Right renal cortex interstitium (tissue), 3 donors: Measurements from ENCODE around the gene SLC8A1. TPM values are rescaled to one million over a fixed set of nuclear protein-coding genes. Genes with fewer than 3 reads are reported as not detected.

ENCODE experiments used
- DNase-seq, 3 donors: peaks; one replicate each; pipeline ENCODE4 v3.0.0-alpha.2; 2013; ENCODE audit warnings: low read depth in 3 of 3, low spot score in 2 of 3
- polyA plus RNA-seq, 3 donors: library from polyadenylated mRNA; unstranded; fragments of 120-200 nt; gene quantifications; one replicate each; pipeline ENCODE4 v1.2.1, GENCODE V29; 2013; ENCODE audit not compliant: insufficient read length in 3 of 3

SLC8A1 gene
- polyA plus RNA-seq, 3 donors = 69.9 to 76.3 (median 71.1) TPM

DNA sequence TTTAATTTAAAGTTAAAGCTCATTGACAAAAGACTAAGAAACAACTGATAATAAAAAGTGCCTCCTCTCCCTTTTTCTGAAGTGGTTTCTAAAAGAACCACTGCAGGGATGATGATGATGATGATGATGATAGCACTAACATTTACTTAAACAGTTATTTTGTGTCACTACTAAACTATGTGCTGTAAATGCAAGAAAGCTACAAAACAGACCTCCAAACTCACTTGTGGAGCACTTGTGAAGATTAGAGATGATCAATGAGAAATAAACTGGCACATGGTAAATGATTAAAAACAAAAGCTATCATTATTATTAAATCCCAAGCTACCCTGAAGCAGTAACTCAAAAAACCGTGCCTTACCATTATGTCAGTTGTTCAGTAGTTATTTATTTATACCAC lies 88.7 kb downstream of the SLC8A1 start:
- no peak for DNase-seq

DNA sequence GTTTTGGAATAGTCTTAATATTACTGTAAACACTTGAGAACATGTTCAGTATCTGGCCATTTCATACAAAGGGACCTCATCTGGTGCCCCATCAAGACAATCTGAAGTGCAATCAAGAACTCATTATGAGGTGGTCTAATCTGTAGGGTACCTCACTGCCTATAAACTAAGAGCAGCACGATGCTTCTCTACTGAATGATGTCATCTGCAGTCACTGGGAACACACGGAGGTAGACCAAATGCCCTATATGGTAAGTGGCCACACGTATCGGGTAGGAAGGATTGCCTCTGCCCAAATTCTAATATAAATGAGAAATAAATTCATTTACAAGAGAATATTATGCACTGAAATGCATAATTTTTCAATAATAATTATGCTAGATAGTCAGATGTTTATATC lies 90.4 kb downstream of the SLC8A1 start:
- DNase-seq = no peak

DNA sequence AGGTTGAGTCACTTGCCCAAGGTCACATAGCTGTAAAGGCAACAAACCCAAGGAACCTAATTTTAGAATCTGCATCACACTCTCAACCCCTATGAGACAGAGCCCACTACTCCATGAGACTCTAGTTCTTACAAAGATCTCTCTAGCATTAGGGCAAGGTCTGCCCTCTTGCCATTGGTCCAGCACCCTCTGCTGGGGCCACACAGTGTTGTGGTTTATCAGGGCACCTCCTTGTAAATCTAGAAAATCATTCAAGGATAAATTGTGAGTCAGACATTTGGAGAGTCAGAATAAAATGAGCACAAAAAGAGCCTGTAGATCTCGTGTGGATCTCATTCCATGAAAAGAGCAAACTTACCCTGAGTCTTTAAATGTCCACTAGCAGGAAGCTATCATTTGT lies 91.2 kb downstream of the SLC8A1 start:
- no peak for DNase-seq

DNA sequence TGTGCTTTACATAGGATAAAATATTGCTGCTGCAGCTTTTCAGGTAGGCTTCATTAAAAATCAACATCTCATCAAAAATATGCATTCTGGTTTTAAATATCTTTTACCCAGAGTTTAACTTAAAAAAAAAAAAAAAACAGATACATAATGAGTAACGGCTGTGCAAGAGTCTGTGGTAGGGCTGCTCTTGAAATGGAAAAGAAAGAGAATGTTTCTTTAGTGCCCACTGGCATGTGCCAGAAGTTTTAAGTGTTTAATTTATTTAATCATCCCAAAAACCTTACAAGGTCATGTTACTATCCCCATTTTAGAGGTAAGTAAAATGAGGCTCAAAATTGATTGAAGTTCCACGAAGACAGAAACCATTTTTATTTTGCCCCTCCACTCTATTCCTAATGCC lies 92.1 kb downstream of the SLC8A1 start:
- DNase-seq = no peak

DNA sequence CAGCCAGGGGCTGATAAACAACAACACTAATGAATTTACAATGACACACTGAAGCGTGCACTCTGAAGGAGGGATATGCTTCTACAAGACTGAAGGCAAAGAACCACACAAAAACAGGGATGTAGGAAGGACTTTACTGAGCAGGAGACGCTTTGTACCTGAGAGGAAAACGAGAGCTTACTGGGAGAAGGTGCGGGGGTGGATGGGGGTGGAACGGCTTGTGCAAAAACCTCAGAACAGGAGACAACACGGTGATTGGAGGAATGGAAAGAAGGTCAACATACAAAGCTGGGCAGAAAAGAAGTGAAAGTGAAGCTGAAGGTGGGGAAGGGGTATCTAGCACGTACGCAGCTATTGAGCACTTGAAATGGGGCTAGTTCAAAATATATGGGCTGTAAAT lies 93.1 kb downstream of the SLC8A1 start:
- DNase-seq = no peak

DNA sequence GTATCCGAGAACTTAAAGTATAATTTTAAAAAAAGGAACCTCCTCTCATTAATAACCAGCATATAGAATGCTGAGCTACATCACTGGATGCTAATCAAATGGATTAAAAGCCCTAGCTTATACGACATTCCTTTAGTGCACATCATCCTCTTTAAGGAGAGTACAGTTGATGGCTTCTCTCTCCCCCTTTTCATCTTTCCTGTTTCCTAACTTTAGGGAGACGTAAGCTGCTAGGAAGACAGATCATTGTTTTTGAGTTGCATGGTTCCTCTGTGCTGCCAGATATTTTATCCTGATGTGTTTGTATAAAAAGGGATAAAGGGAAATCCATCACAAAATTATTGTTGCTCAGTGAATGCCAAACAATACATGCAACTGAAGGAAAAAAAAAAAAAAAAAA lies 94.2 kb downstream of the SLC8A1 start:
- DNase-seq = no peak

DNA sequence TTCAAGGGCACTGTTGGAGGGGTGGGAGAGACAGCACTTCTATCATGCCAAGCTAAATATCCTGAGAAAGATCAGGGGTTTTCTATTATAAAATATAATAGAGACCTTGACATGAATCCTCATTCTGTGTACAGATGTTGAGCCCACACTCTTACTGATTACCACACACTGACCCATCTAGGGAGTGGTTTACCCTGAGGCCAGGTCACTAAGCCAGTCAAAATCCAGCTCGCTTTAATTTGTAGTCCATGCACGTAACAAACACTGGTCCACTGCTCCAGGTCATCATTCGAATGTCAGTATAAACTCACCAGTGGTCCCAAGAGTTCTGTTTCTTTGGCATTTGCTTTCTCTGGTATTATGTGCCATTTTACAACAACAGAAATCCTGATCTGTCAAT lies 96.4 kb downstream of the SLC8A1 start:
- no peak for DNase-seq

DNA sequence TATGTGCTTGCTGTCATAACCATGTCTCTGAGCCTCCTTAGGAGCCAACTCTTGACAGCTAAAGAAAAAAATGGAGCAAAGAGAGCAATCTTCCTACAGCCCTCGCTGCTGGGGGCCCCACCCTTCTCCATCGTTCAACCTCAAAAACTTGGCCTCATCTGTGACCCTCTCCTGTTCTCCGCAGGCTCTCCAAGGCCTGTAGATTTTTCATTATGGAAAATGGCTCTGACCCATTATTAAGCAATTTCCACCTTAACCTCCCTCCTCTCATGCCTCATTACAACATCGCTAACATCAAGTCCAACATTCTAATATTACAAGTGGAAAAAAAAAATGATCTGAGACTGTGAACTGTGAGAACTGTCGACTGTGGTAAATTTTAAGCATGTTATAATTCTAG lies 98.7 kb downstream of the SLC8A1 start:
- DNase-seq = no peak

DNA sequence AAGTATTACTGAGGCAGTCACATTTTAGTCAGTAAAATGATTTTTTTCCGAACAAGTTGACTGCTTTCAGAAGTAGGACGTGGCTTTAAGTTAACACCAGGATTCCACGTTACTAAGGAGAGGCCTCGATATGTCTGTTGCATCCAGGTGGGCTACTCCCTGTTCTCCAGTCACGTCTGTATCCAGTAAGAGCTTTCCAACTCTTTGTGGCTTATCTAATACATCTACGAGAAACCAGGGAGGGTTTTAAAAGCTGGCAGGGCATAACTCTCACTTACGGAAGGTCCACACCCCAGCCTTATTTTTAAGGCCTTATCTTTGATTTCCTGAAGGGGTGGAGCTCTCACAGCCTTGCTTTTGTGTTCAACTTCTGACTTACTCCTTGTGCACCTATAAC lies 99.2 kb downstream of the SLC8A1 start:
- DNase-seq = no peak

DNA sequence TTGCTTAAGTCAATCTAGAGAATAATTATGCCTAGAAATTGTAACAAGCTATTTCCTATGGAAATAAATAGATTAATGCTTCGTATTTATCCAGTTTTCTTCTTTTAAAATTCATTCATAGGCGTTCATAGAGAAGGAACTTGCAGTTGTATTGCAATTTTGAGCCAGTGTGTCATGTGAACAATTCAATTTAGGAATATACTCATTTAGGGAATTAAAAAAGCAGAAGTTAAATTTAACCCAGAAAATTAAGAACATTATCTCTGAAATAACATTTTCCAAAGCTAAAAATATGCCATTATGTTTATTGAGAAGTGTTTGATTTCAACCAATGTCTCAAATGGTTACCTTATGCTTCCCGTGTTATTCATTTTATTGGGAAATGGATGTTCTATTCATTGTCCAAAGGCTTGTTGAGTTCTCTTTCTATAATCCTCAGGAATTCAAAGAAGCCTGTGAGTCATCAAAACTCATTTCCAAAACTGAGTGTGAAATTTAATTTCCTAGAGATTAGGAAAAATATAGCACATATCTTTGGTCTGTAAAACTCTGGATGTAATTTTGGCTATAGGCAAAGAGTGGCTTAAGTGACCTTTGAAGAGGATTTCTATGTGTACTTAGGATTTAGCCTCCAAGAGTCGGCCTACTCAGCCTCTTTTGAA lies 99.7 kb downstream of the SLC8A1 start:
- DNase-seq = no peak

DNA sequence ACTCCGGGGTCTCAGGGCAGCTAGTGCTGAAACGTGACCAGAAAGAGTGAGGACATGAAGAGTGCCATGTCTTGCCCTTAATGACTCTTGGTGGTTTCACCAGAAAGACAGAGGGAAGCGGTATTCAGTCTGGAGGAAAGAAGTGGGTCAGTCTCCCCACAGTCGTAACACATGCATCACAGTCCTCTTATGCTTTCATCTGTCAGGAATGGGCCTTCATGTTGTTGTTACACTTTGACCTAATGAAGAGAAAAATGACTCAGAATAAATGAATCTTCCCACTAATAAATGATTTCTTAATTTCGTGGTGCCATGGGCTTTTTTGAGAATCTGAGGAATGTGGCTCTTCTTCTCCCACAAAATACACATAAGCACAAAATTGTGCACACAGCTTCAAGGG lies 103.2 kb downstream of the SLC8A1 start:
- DNase-seq = no peak

DNA sequence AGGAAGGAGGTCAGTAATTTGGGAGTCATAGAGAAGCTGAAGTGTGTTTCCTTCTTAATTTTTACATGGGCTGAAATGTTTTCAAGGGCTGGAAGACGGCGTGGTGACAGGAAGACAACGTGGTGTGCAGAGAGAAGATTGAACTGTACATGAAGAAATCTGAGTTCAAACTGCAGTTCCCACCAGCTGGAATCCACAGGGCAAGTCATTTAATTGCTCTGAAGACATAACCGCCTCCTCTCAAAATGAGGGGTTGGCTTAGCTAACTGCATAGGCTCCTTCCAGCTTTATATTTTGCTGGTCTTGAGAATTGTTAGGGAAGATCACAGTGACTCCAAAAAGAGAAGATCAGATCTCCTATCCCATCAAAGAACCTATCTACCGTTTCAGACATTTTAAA lies 103.9 kb downstream of the SLC8A1 start:
- no peak for DNase-seq

DNA sequence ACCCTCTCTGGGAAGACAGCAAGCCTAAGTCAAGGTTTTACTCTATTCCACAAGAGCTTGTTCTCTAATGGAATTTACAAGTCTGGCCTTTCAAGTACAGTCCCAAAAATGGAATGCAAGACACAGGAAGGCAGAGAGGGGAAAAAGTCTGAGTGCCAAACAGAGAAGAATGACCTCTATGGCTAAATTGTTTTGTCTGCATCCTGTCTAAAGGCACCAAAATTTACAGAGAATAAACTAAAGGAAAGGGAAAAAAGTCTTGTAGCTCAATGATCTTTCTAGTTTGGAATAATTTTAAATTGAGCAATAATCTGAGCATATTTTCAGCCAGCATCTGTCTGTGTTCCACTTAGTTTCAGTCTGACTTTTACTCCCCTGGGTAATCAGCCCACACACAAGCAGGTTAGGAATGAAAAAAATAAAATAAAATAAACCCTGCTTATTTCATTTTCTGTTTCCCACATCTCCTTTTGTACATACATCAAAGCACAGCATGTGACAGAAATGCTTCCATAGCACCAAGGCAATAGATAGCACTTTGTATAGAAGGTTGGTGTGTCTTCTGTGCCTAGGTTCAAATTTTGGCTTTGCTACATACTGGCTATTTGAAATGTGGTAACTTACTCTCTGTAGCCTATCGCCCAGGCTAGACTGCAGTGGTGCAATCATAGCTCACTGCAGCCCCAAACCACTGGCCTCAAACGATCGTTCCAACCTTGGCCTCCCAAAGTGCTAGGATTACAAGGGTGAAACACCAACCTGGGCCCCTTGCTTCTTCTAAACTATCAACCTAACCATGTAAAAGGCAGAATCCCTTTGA lies 105.1 kb downstream of the SLC8A1 start:
- no peak for DNase-seq

DNA sequence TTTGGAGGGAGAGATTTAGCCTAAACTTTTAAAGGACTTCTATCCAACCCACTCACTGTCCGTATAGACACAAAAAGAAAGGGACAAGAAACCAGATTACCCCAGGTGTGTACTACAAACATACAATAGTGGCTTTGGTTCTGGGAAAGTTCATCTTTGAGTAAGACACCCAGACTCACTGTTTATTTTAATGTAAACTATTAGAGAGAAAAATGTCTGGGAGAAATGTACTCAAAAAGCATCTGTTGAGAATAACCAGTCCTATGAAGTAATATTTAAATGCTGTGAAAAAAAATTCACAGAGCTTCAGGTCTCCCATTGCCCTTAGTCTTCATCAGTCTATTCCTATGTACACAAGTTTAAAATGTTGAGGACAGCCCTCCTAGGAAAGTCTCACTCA lies 107.5 kb downstream of the SLC8A1 start:
- no peak for DNase-seq

DNA sequence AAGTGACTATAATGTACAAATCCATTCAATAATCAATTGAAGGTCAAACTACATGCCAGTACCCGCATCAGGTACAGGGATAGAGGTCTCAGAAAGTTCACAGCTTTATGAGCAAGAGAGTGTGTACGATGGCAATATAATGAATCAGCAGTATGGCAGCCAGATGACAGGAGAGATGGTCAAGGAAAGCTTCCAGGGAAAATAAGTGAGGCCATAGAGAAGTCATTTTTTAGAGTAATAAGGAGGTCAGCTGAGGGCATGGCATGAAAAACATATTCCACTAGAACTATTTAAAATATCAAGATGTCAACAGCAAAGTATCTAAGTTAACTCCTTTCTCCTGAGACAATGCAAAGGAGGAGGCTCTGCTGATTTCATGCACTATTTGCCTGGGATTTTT lies 108.0 kb downstream of the SLC8A1 start:
- DNase-seq = no peak

DNA sequence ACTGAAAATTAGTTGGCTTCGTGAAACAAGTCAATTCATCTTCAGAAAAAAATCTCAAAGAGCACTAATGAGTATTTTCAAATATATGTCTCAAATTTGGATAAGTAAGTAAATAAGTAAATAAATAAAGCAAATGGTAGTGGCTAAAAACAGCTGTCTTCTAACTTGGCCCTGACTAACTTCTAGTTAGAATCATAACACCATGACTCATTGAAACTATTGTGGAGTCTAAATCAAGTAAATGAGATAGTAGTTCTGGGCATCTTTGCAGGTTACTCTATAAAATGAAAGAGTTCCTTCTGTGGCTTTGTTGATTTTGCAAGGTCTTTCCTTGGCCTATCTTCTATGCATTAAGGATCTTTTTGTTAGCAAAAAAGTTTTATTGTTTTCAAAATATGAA lies 110.7 kb downstream of the SLC8A1 start:
- DNase-seq = no peak

DNA sequence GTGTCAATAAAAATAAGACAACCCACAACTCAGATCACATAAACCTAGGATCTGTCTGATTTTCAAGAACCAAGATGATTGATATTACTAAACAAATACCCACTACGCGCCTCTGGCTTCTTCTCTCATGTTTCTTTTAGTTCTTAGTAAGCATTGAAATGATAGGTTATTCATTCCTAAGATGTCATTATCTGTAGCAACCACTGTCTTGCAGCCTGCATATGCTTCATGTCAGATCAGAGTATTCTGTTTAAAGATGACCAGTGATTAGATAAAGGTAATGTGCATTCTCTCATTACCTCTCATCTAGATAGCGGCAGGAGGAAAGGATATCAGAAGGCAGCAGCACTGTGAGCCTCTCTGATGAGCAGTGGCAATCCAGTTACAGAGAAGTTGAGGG lies 112.9 kb downstream of the SLC8A1 start:
- DNase-seq = no peak

DNA sequence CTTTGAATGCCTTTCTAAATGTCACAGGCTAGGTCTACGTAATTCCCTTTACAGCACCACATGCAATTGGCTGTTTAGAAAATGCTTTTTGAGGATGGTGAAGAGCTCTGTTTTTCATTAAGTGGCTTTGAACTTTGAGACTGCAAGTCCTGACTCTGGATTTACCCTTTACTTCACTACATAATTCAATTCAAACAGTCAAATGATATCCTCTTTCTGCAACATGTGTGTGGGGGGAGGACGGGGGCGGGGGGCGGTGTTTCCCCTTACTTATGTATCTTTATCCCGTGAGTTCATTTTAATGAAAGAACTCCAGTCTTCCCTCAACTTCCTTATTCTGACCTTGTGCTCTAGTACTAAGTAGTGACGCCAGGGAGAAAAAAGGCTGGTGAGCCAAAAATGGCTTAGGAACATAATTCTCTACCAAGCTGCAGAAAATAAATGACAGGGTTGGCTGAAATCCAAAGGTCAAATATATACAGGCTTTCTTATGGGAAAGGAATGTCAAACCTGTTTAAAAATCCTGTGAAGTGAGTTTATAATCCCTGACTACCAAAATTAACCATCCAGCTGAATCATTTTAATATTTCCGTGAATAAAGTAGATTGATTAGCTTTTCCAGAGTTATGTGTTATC lies 119.6 kb downstream of the SLC8A1 start:
- peak; percentile 70 to 76 (median 76) for DNase-seq

DNA sequence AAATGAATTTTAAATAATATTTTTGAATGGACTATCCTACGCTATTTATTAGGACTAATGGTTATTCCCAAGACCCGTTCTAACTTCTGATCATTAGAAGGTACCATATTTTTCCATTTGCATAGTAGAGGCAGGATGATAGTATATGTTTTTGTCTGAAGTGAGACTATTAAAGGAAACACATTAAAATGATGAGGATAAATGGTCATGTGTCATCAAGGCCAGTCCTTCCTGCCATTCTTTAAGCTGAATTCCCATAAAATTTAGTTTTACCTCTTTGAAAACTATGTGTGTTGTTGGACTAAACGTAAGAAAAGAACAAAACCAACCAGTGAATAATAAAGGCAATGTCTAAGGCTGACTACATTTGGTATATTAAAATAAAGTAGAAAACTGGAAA lies 121.8 kb downstream of the SLC8A1 start:
- DNase-seq = no peak

DNA sequence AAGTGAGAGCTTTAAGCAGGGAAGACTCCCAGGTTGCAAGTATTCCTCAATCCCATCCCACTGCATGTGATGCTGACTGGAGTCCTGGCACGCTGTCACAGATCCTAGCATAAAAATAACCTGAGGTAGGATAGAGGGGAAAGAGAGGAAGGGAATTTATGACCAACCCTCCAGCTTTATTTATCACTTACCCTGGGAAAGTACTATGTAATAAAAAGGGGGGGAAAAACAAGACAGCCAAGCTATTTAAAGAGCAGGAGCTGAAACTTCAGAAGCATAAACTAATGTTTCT lies 122.2 kb downstream of the SLC8A1 start:
- DNase-seq = no peak

DNA sequence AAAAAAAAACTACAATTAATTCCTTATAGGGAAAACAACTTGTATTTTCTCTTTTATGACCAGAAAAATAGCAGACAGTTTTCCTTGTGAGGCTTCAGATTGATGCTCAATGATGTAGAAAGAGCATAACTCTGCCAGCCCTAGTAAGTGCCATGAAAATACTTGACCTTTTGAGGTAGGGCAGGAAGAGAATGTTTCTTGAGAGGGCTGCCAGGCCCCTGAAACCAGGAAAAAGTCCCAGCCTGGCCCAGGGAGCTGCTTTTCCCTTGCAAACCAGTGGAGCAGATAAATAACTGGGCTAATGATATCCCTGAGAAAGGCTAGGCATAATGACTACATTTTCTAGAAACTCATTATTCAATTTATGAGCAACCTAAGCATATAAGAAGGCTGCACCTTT lies 126.8 kb downstream of the SLC8A1 start:
- peak in 1 of 3 donors; percentile 33 for DNase-seq

DNA sequence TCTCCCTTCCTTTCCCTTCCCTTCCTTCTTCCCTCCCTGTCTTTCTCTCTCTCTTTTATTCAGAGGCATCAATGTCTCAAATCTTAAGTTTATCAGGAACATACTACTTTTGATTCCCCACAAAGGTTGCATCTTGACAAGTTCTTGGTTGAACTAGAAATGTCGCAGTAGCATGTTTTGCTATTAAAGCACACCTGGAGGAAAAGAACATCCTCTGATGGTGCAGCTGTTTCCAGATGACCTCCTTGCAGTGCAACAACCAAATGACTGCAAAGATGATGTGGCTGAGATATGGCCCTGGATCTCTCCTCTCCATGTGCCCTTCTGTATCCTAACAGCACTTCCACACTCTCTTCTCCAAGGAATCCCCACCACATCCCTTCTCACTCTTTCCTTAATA lies 127.2 kb downstream of the SLC8A1 start:
- DNase-seq = no peak
